ENCODE measurements around the gene ATAT1. TPM values are rescaled to one million over a fixed set of nuclear protein-coding genes. Genes with fewer than 3 reads are reported as not detected.

ATAT1 gene
- total RNA-seq, result 6.0 and 6.5 TPM in 2 replicates

GRCh38 chr6:30626484-30627366, at the start of gene ATAT1:
ATAT1 (plus strand) TSS chr6:30626874.

GRCh38 chr6:30616811-30617564, 9.7 kb upstream of the ATAT1 start, which contains the start of gene PPP1R10:
PPP1R10 (minus strand) TSS chr6:30617243; CDS start chr6:30609944, 7,299 bp downstream.

DNA sequence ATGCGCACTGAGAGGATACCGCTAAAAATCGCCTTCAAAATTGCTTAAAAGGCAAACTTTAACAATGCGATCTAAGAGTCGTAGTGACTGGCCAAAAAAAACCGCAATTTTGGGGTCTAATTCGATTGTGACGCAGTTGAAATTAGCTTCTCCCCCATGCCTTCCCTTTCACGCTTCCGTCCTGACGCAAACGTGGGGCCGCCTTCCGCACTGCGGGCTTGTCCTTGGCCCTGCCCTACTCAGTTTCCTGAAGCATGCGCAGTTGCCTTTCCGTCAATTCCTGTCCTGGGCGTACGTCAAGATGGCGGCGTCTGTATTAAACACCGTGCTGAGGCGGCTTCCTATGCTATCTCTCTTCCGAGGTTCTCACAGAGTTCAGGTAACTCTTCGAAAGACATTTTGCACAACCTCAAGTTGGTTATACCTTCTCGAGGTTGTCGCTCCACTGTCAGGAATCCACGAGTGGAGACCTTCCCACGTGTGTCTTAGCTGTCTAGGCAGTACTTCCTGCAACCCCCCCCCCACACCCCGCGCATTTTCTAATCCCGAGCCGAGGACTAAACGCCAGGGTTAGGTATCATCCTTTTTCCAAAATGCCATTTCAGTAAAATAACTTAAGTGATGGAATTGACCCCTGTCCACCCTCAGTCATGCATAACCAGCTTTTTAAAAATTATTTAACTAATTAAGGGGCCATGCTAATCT, 9.0 kb upstream of the ATAT1 start, which contains the start of gene MRPS18B:
Gene MRPS18B, plus strand, starts transcription at position 276 of the 705 bp plus-strand sequence. Its CDS starts 26 bp downstream, at position 302.

DNA sequence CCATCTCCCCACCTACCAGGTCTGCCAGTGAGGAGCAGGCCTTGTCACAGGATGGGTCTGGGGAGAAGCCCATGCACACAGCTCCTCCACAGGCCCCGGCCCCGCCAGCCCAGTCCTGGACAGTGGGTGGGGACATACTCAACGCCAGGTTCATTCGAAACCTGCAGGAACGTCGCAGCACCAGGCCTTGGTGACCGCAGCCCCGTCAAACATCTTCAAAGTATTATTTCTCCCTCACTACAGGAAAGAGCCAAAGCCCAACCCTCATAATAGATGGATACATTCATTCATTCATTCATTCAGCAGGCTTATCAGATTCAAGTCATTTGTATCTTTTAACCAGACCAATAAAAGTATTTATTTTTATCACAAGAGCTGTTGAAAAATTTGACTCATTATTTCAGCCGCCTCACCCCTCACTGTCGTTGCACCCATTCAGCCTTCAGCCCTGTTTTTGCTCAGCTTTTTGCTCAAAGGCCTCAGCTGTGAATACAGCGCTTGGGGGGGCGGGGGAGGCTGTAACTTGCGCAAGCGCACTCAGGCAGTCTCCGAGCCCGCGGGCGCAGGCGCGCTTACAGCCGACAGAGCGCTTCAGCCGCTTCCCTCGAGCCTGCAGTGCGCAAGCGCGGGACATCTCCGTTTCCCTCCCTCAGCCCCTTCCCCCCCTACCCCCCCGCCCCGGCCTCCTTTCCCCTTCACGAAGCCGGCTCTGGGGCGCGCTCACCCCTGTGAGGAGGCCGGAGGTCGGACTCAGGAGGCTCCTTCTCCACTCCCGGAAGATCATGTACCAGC, 20.0 kb downstream of the ATAT1 start, which contains the start of gene C6orf136:
Gene C6orf136, plus strand, starts transcription at position 684 of the 792 bp plus-strand sequence. Its CDS starts 99 bp downstream, at position 783.

GRCh38 chr6:30672445-30673253, 46.0 kb downstream of the ATAT1 start, which contains the start of gene DHX16:
DHX16 (minus strand) TSS chr6:30673006; CDS start chr6:30672841, 165 bp downstream.

GRCh38 chr6:30686009-30686907, 59.6 kb downstream of the ATAT1 start, which contains the start of gene PPP1R18:
PPP1R18 (minus strand) TSS chr6:30686645; CDS start chr6:30686018, 627 bp downstream.

GRCh38 chr6:30690403-30691207, 63.9 kb downstream of the ATAT1 start, which contains the start of gene NRM:
NRM (minus strand) TSS chr6:30690984; CDS start chr6:30690974, 10 bp downstream.

Small RNA genes within 50 kb of the gene (small RNA-seq; reads per million reads assigned to genes)
- 0.28 reads per million for gene MIR877

Other genes with a start within 250 kb of the ATAT1 start
- gene HLA-E, start 137.4 kb upstream of the ATAT1 start, total RNA-seq, result 395 and 418 TPM in 2 replicates
- gene GNL1, start 70.4 kb upstream of the ATAT1 start, total RNA-seq, result 37.1 and 42.9 TPM in 2 replicates
- 9.3 and 10.2 TPM in 2 replicates for gene PRR3, start 69.6 kb upstream of the ATAT1 start, total RNA-seq
- 44.9 and 53.9 TPM in 2 replicates for gene ABCF1, start 55.4 kb upstream of the ATAT1 start, total RNA-seq
- gene PPP1R10, start 9.6 kb upstream of the ATAT1 start, total RNA-seq, result 54.2 and 58.6 TPM in 2 replicates
- gene MRPS18B, start 9.0 kb upstream of the ATAT1 start, total RNA-seq, result 54.4 and 71.4 TPM in 2 replicates
- 3.8 and 9.6 TPM in 2 replicates for gene C6orf136, start 20.3 kb downstream of the ATAT1 start, total RNA-seq
- 35.5 and 38.6 TPM in 2 replicates for gene DHX16, start 46.1 kb downstream of the ATAT1 start, total RNA-seq
- 76.3 and 96.5 TPM in 2 replicates for gene PPP1R18, start 59.8 kb downstream of the ATAT1 start, total RNA-seq
- gene NRM, start 64.1 kb downstream of the ATAT1 start, total RNA-seq, result 5.9 and 13.1 TPM in 2 replicates
- gene MDC1, start 90.4 kb downstream of the ATAT1 start, total RNA-seq, result 12.0 and 18.2 TPM in 2 replicates
- gene TUBB, start 93.5 kb downstream of the ATAT1 start, total RNA-seq, result 774 and 1,036 TPM in 2 replicates
- 63.7 and 71.4 TPM in 2 replicates for gene FLOT1, start 115.8 kb downstream of the ATAT1 start, total RNA-seq
- 113 and 169 TPM in 2 replicates for gene IER3, start 117.7 kb downstream of the ATAT1 start, total RNA-seq